Measurements from ENCODE around the gene ZDHHC11.

GRCh38 chr5:851553-851952 lies 767 bp upstream of the ZDHHC11 start:
- TF ChIP-seq CTCF (IDR thresholded peaks at IDR 0.05): no peak
- TF ChIP-seq POLR2A (IDR thresholded peaks at IDR 0.05): no peak

Data from esophagus squamous epithelium (tissue), 4 donors.